Measurements from ENCODE around the gene KRTAP12-3.

DNA sequence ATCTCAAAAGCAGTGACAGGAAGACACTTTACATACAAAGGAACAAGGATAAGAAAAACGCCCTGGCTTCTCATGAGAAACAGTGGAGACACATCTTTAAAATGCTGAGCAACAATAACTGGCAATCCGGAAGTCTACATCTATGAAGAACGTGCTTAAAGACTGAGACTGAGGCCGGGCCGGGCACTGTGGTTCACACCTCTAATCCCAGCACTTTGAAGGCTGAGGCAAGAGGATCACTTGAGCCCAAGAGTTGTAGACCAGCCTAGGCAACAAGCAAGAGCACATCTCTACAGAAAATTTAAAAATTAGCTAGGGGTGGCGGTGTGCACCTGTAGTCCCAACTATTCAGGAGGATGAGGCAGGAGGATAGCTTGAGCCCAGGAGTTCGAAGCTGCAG lies 26.3 kb downstream of the KRTAP12-3 start:
- TF ChIP-seq, protein P1, sequence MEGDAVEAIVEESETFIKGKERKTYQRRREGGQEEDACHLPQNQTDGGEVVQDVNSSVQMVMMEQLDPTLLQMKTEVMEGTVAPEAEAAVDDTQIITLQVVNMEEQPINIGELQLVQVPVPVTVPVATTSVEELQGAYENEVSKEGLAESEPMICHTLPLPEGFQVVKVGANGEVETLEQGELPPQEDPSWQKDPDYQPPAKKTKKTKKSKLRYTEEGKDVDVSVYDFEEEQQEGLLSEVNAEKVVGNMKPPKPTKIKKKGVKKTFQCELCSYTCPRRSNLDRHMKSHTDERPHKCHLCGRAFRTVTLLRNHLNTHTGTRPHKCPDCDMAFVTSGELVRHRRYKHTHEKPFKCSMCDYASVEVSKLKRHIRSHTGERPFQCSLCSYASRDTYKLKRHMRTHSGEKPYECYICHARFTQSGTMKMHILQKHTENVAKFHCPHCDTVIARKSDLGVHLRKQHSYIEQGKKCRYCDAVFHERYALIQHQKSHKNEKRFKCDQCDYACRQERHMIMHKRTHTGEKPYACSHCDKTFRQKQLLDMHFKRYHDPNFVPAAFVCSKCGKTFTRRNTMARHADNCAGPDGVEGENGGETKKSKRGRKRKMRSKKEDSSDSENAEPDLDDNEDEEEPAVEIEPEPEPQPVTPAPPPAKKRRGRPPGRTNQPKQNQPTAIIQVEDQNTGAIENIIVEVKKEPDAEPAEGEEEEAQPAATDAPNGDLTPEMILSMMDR (conservative IDR thresholded peaks at IDR 0.05; ENCODE audit: low read length), result no peak
- TF ChIP-seq EZH2phosphoT487 (IDR thresholded peaks at IDR 0.05; ENCODE audit: borderline replicate concordance, low read depth, low read length), result no peak

All from OCI-LY7 (cell line).